AG20443 (cell line): ENCODE results near the gene ZCWPW1.
"Not testable (repeated sequence)": the region's sequence is repeated elsewhere in the genome, so short reads cannot be mapped to it uniquely, and the experiment has no call there.

Source experiments
- DNase-seq: peaks from one replicate; pipeline ENCODE4 v3.0.0; 2012; ENCODE audit warnings: low spot score, mixed read lengths

ZCWPW1 gene

GRCh38 chr7:100400656-100401055 is 27.8 kb downstream of the ZCWPW1 start:
- no peak for DNase-seq

- DNase-seq: no peak
Observed at GRCh38 chr7:100400041-100400440, 28.5 kb downstream of the ZCWPW1 start.

DNA sequence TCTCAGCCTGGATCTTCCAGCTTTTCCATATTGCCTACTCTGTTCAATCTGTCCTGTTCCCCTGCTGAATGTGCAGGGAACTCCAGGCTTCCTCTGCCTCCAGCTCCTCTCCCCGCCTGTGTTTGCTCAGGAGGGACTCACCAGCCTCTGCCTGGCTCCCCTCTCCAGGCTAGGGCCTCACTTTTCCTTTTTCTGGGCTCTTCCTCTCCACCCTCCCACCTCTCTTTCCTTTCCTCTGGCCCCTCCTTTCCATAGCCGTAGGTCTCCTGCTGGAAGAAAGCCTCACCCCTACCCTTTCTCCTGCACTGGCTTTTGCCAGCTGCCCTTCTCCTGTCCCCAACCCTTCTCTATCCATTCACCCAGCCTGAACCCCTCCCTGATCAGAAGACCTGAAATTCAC is 30.3 kb downstream of the ZCWPW1 start:
- DNase-seq: no peak

GRCh38 chr7:100397315-100398081 is 31.0 kb downstream of the ZCWPW1 start:
- DNase-seq: no peak

DNA sequence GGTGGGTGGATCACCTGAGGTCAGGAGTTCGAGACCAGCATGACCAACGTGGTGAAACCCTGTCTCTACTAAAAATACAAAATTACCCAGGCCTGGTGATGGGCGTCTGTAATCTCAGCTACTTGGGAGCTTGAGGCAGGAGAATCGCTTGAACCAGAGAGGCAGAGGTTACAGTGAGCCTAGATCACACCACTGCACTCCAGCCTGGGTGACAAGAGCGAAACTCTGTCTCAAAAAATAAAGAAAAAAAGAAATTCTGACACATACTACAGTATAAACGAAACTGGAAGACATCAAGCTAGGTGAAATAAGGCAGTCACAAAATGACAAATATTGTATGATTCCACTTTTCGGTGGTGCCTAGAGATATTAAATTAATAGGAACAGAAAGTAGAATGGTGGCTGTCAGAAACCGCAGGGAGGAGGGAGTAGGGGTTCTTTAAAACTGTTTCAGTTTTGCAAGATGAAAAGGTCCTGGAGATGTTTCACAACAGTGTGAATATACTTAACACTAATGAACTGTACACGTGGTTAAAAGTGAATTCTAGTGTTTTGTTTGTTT is 32.0 kb downstream of the ZCWPW1 start:
- no peak for DNase-seq

DNA sequence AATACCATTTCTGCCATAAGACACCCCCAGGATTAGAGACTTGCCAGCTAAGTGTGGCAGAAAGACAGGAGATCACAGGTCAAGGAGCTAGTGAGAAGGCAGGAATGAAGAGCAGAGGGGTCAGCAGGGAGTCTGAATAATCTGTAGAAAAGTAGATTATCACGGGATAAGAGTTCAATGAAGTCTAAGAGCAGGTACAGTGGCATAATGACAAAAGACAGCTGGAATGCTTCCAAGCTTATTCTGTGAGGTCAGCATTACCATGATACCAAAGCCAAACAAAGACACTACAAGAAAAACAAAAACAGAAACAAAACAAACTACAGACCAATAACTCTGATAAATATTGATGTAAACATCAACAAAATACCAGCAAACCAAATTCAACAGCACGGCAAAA is 34.4 kb downstream of the ZCWPW1 start:
- no peak for DNase-seq

GRCh38 chr7:100393233-100393905 is 35.1 kb downstream of the ZCWPW1 start:
- DNase-seq: no peak

GRCh38 chr7:100390286-100391009 is 38.1 kb downstream of the ZCWPW1 start:
- DNase-seq: no peak

GRCh38 chr7:100389437-100390088 is 38.9 kb downstream of the ZCWPW1 start:
- DNase-seq: no peak

- DNase-seq: no peak
Observed at GRCh38 chr7:100387695-100388094, 40.8 kb downstream of the ZCWPW1 start.

- no peak for DNase-seq
Observed at GRCh38 chr7:100386940-100387339, 41.6 kb downstream of the ZCWPW1 start.

DNA sequence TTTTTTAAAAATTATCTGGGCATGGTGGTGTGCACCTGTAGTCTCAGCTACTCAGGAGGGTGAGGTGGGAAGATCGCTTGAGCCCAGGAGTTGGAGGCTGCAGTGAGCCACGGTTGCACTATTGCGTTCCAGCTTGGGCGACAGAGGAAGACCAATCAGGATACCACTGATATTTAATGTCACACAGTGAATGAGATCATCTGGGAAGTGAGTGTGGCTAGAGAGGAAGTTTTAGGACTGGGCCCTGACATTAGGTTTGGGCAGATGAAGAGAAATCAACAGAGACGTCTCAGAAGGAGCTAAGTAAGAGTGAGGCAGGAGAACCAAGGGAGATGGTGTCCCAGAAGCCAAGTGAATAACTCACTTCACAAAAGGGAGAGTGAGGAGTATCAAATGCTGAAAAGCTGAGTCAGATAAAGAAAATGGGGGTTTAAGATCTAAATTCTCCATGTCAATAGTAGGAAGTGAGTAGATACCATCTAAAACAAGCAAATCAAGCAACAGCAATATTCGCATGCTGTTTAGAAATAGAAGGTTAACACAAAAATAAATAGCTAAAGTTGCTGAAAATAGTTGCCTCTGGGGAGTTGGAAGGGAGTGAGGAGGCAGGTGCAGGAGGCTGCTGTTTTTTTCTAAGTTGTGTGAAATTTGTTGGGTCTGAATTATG is 43.7 kb downstream of the ZCWPW1 start:
- no peak for DNase-seq

GRCh38 chr7:100382234-100382853 is 46.2 kb downstream of the ZCWPW1 start:
- DNase-seq: not testable (repeated sequence)

DNA sequence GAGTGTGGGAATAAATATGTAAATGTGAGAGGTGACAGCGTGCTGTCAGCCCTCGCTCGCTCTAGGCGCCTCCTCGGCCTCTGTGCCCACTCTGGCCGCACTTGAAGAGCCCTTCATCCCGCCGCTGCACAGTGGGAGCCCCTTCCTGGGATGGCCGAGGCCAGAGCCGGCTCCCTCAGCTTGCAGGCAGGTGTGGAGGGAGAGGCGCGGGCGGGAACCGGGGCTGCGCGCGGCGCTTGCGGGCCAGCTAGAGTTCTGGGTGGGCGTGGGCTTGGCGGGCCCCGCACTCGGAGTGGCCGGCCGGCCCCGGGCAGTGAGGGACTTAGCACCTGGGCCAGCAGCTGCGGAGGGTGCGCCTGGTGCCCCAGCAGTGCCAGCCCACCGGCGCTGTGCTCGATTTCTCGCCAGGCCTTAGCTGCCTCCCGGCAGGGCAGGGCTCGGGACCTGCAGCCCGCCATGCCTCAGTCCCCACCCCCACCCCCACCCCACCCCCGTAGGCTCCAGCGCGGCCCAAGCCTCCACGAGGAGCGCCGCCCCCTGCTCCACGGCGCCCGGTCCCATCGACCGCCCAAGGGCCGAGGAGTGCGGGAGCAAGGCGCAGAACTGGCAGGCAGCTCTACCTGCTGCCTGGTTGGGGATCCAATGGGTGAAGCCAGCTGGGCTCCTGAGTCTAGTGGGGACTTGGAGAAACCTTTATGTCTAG is 46.8 kb downstream of the ZCWPW1 start:
- DNase-seq: not testable (repeated sequence)

GRCh38 chr7:100380196-100380595 is 48.3 kb downstream of the ZCWPW1 start:
- no peak for DNase-seq

DNA sequence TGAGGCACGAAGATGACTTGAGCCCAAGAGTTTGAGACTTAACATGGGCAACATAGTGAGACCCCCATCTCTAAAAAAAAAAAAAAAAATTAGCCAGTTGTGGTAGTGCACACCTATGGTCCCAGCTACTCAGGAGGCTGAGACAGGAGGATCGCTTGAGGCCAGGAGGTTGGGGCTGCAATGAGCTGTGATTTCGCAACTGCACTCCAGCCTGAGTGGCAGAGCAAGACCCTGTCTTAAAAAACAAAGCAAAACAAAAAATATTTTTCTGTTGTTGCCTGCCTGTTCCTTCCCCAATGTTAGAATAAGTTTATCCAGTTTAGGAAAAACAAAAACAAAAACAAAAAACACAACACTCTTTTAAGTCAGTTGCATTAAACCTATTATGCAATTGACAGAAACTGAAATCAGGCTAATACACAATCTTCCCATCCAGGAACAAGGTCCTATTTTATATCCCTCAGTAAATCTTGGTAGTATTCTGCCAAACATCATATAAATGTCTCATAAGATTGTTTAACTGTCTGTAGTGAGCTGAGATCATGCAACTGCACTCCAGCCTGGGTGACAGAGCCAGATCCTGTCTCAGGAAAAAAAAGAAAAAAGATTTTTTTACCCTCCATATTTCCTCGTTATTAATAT is 50.3 kb downstream of the ZCWPW1 start:
- DNase-seq: no peak

DNA sequence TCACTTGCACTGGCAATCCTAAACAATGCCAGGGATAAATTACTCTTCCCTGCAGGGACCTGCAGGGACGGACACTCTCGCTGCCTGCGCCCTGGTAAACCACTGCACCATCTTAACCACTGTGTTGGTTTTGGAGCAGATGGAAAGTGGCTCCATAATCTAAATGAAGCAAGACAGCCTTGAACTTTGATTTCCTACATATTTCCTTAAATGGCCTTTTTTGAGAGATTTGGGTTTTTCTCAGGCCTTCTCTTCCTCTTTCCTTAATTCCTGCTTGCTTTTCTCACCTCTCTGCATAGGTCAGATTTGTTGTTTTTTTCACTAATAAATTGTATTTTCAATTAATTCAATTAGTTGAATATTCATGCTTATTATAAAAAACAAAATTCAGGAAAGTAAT is 52.4 kb downstream of the ZCWPW1 start:
- DNase-seq: no peak

GRCh38 chr7:100374601-100375000 is 53.9 kb downstream of the ZCWPW1 start:
- no peak for DNase-seq

DNA sequence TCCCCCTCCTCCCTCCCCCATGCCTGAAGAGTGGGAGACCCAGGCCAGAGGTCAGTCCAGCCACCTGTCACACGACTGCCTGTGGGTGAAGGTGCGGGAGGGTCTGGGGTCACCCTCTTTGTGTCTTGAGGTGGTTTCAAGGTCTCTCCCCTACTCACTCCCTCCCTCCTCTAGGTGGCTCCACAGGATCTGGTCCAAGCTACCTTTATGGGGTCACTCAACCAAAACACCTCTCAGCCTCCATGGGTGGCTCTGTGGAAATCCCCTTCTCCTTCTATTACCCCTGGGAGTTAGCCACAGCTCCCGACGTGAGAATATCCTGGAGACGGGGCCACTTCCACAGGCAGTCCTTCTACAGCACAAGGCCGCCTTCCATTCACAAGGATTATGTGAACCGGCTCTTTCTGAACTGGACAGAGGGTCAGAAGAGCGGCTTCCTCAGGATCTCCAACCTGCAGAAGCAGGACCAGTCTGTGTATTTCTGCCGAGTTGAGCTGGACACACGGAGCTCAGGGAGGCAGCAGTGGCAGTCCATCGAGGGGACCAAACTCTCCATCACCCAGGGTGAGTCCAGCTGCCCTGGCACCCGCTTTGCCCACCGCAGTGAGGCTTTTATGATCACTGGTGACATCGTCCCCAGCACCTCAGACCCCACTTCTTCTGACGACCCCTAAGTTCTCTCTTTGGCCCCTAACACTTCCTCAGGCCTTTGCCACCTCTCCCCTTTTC is 54.5 kb downstream of the ZCWPW1 start:
- DNase-seq: not testable (repeated sequence)
